ENCODE measurements around the gene OR6B1.
"Not testable (repeated sequence)": the region's sequence is repeated elsewhere in the genome, so short reads cannot be mapped to it uniquely, and the experiment has no call there.

The OR6B1 gene

GRCh38 chr7:144006029-144006691 is 6.0 kb downstream of the OR6B1 start:
- no peak for DNase-seq (ENCODE audit: low read depth in 2 of 2)

- DNase-seq (ENCODE audit: low read depth in 2 of 2), result no peak
Measured at GRCh38 chr7:144006692-144007042, 6.5 kb downstream of the OR6B1 start.

- no peak for DNase-seq (ENCODE audit: low read depth in 2 of 2)
Measured at GRCh38 chr7:144009361-144009760, 9.2 kb downstream of the OR6B1 start.

GRCh38 chr7:144010061-144010460 is 9.9 kb downstream of the OR6B1 start:
- DNase-seq (ENCODE audit: low read depth in 2 of 2), result not testable (repeated sequence)

GRCh38 chr7:144010821-144011220 is 10.7 kb downstream of the OR6B1 start:
- not testable (repeated sequence) for DNase-seq (ENCODE audit: low read depth in 2 of 2)

- DNase-seq (ENCODE audit: low read depth in 2 of 2), result no peak
Measured at GRCh38 chr7:144011458-144012230, 11.5 kb downstream of the OR6B1 start.

- DNase-seq (ENCODE audit: low read depth in 2 of 2), result no peak
Measured at GRCh38 chr7:144018065-144018464, 17.9 kb downstream of the OR6B1 start.

- DNase-seq (ENCODE audit: low read depth in 2 of 2), result no peak
Measured at GRCh38 chr7:144019457-144019856, 19.3 kb downstream of the OR6B1 start.

GRCh38 chr7:144020340-144020739 is 20.2 kb downstream of the OR6B1 start:
- no peak for DNase-seq (ENCODE audit: low read depth in 2 of 2)

- no peak for DNase-seq (ENCODE audit: low read depth in 2 of 2)
Measured at GRCh38 chr7:144022169-144022568, 22.0 kb downstream of the OR6B1 start.

- DNase-seq (ENCODE audit: low read depth in 2 of 2), result no peak
Measured at GRCh38 chr7:144023171-144023827, 23.2 kb downstream of the OR6B1 start.

GRCh38 chr7:144024213-144024612 is 24.1 kb downstream of the OR6B1 start:
- no peak for DNase-seq (ENCODE audit: low read depth in 2 of 2)

- no peak for DNase-seq (ENCODE audit: low read depth in 2 of 2)
Measured at GRCh38 chr7:144026203-144026883, 26.2 kb downstream of the OR6B1 start.

- no peak for DNase-seq (ENCODE audit: low read depth in 2 of 2)
Measured at GRCh38 chr7:144027070-144027469, 26.9 kb downstream of the OR6B1 start.

- no peak for DNase-seq (ENCODE audit: low read depth in 2 of 2)
Measured at GRCh38 chr7:144027974-144028373, 27.9 kb downstream of the OR6B1 start.

- DNase-seq (ENCODE audit: low read depth in 2 of 2), result no peak
Measured at GRCh38 chr7:144028547-144028946, 28.4 kb downstream of the OR6B1 start.

GRCh38 chr7:144032516-144032915 is 32.4 kb downstream of the OR6B1 start:
- no peak for DNase-seq (ENCODE audit: low read depth in 2 of 2)

GRCh38 chr7:144032985-144033709 is 33.0 kb downstream of the OR6B1 start:
- DNase-seq (ENCODE audit: low read depth in 2 of 2), result no peak

GRCh38 chr7:144035385-144035784 is 35.3 kb downstream of the OR6B1 start:
- no peak for DNase-seq (ENCODE audit: low read depth in 2 of 2)

GRCh38 chr7:144036302-144036885 is 36.3 kb downstream of the OR6B1 start:
- no peak for DNase-seq (ENCODE audit: low read depth in 2 of 2)

- DNase-seq (ENCODE audit: low read depth in 2 of 2), result no peak
Measured at GRCh38 chr7:144037414-144038035, 37.4 kb downstream of the OR6B1 start.
